ENCODE measurements around the gene MEIOB.

GRCh38 chr16:1793578-1794220 lies 78.3 kb downstream of the MEIOB start, which contains the start of gene IGFALS:
- TF ChIP-seq FOXM1 (IDR thresholded peaks at IDR 0.05; ENCODE audit: borderline replicate concordance) (no peak), ELF4 (IDR thresholded peaks at IDR 0.05) (no peak), NFRKB (IDR thresholded peaks at IDR 0.05) (no peak), HDGF (IDR thresholded peaks at IDR 0.05; ENCODE audit: borderline replicate concordance) (no peak), L3MBTL2 (conservative IDR thresholded peaks at IDR 0.05) (no peak), TARDBP (IDR thresholded peaks at IDR 0.05) (no peak), ZNF384 (IDR thresholded peaks at IDR 0.05) (no peak), LEF1 (IDR thresholded peaks at IDR 0.05; ENCODE audit: borderline replicate concordance) (no peak), SP1 (IDR thresholded peaks at IDR 0.05) (no peak), BHLHE40 (IDR thresholded peaks at IDR 0.05; ENCODE audit: borderline replicate concordance) (no peak), ARNT (IDR thresholded peaks at IDR 0.05) (no peak)
